H9 (cell line): ENCODE data around the gene HBG2. TPM values are rescaled to one million over a fixed set of nuclear protein-coding genes. Genes with fewer than 3 reads are reported as not detected.

Source experiments
- DNase-seq: peaks from one replicate; pipeline ENCODE4 v3.0.0-alpha.2; 2017
- H2AFZ ChIP-seq: one replicate; pipeline ENCODE4 v1.6.1; 2013; ENCODE audit warnings: mild to moderate bottlenecking, low read length, control low read depth, moderate library complexity
- H2AK5ac ChIP-seq: 2 replicates; pipeline ENCODE4 v1.6.1; 2013; ENCODE audit warnings: low read length, control low read depth, mixed read lengths; ENCODE audit not compliant: insufficient read length
- H2BK120ac ChIP-seq: one replicate; pipeline ENCODE4 v1.6.1; 2013; ENCODE audit warnings: low read depth, mild to moderate bottlenecking, low read length, control low read depth, inconsistent platforms; ENCODE audit not compliant: poor library complexity, severe bottlenecking
- H2BK12ac ChIP-seq: 2 replicates; pipeline ENCODE4 v1.6.1; 2013; ENCODE audit warnings: low read length, control low read depth, mixed read lengths, low read depth; ENCODE audit not compliant: insufficient read length
- H2BK15ac ChIP-seq: 2 replicates; pipeline ENCODE4 v1.6.1; 2013; ENCODE audit warnings: low read depth, low read length, control low read depth
- H2BK20ac ChIP-seq: one replicate; pipeline ENCODE4 v1.6.1; 2013; ENCODE audit warnings: low read depth, mild to moderate bottlenecking, low read length, control low read depth, inconsistent platforms; ENCODE audit not compliant: poor library complexity, severe bottlenecking
- H2BK5ac ChIP-seq: 2 replicates; pipeline ENCODE4 v1.6.1; 2013; ENCODE audit warnings: low read length, control low read depth, mixed read lengths; ENCODE audit not compliant: insufficient read length
- H3K14ac ChIP-seq: 2 replicates; pipeline ENCODE4 v1.6.1; 2013; ENCODE audit warnings: low read length, control low read depth; ENCODE audit not compliant: insufficient read depth
- H3K18ac ChIP-seq: 2 replicates; pipeline ENCODE4 v1.6.1; 2013; ENCODE audit warnings: low read depth, mild to moderate bottlenecking, mixed read lengths, low read length, control low read depth; ENCODE audit not compliant: insufficient read length
- H3K23ac ChIP-seq: 2 replicates; pipeline ENCODE4 v1.6.1; 2013; ENCODE audit warnings: low read length, control low read depth, mixed read lengths, low read depth; ENCODE audit not compliant: insufficient read length
- H3K23me2 ChIP-seq: 2 replicates; pipeline ENCODE4 v1.6.1; 2013; ENCODE audit warnings: low read depth, mild to moderate bottlenecking, mixed read lengths, low read length, control low read depth; ENCODE audit not compliant: insufficient read length, poor library complexity, severe bottlenecking
- H3K27ac ChIP-seq: 2 replicates; pipeline ENCODE4 v1.5.1; 2013; ENCODE audit warnings: low read length, control low read depth, mixed read lengths, low read depth; ENCODE audit not compliant: insufficient read length
- H3K27me3 ChIP-seq: 2 replicates; pipeline ENCODE4 v1.6.1; 2013; ENCODE audit warnings: low read length, control low read depth, inconsistent platforms; ENCODE audit not compliant: insufficient read depth
- H3K4ac ChIP-seq: 2 replicates; pipeline ENCODE4 v1.6.1; 2013; ENCODE audit warnings: low read depth, mild to moderate bottlenecking, control low read depth, inconsistent platforms, low read length, moderate library complexity
- H3K4me1 ChIP-seq: 2 replicates; pipeline ENCODE4 v1.6.1; 2013; ENCODE audit warnings: low read length, control low read depth, inconsistent platforms; ENCODE audit not compliant: insufficient read depth
- H3K4me2 ChIP-seq: 2 replicates; pipeline ENCODE4 v1.6.1; 2013; ENCODE audit warnings: low read length, control low read depth, mixed read lengths; ENCODE audit not compliant: insufficient read length, insufficient read depth
- H3K56ac ChIP-seq: 2 replicates; pipeline ENCODE4 v1.6.1; 2013; ENCODE audit warnings: low read depth, mild to moderate bottlenecking, mixed read lengths, low read length, control low read depth; ENCODE audit not compliant: insufficient read length
- H3K79me1 ChIP-seq: 2 replicates; pipeline ENCODE4 v1.6.1; 2013; ENCODE audit warnings: low read depth, mild to moderate bottlenecking, moderate library complexity, low read length, control low read depth, inconsistent platforms; ENCODE audit not compliant: insufficient read depth, poor library complexity, severe bottlenecking
- H3K79me2 ChIP-seq: 2 replicates; pipeline ENCODE4 v1.6.1; 2013; ENCODE audit warnings: low read length, control low read depth, inconsistent platforms; ENCODE audit not compliant: insufficient read depth
- H3K9ac ChIP-seq: 2 replicates; pipeline ENCODE4 v1.6.1; 2013; ENCODE audit warnings: low read length, control low read depth, mixed read lengths; ENCODE audit not compliant: insufficient read length; ENCODE audit errors: extremely low read depth
- H3K9me3 ChIP-seq: one replicate; pipeline ENCODE4 v1.6.1; 2013; ENCODE audit warnings: low read depth, low read length, inconsistent platforms; ENCODE audit not compliant: control insufficient read depth
- H3T11ph ChIP-seq: one replicate; pipeline ENCODE4 v1.6.1; 2013; ENCODE audit warnings: mild to moderate bottlenecking, low read length, control low read depth, inconsistent platforms
- H4K20me1 ChIP-seq: one replicate; pipeline ENCODE4 v1.6.1; 2013; ENCODE audit not compliant: control insufficient read depth, insufficient read length, insufficient read depth
- H4K5ac ChIP-seq: 2 replicates; pipeline ENCODE4 v1.6.1; 2013; ENCODE audit warnings: low read depth, mild to moderate bottlenecking, mixed read lengths, low read length, control low read depth; ENCODE audit not compliant: insufficient read length
- H4K8ac ChIP-seq: replicated peaks from 2 replicates; pipeline ENCODE4 v1.6.1; 2013; ENCODE audit warnings: low read length, control low read depth, mixed read lengths, low read depth; ENCODE audit not compliant: insufficient read length
- H4K91ac ChIP-seq: 2 replicates; pipeline ENCODE4 v1.6.1; 2013; ENCODE audit warnings: low read depth, mild to moderate bottlenecking, moderate library complexity, mixed read lengths, low read length, control low read depth; ENCODE audit not compliant: insufficient read length
- H3K27ac Mint-ChIP-seq, 3 experiments: 2 replicates in 2 of 3; 3 replicates in 1 of 3; pipeline ENCODE4 v1.8.0; 2020 to 2021; ENCODE audit warnings: mixed read lengths in 3 of 3, mild to moderate bottlenecking in 1 of 3, moderate library complexity in 1 of 3
- H3K27me3 Mint-ChIP-seq: 2 replicates; pipeline ENCODE4 v1.8.0; 2021; ENCODE audit warnings: low read depth, mild to moderate bottlenecking, moderate library complexity, mixed read lengths
- H3K36me3 Mint-ChIP-seq, 3 experiments: 2 replicates in 2 of 3; 3 replicates in 1 of 3; pipeline ENCODE4 v1.8.0; 2020 to 2021; ENCODE audit warnings: low read depth in 3 of 3, mixed read lengths in 3 of 3; ENCODE audit not compliant: insufficient read depth in 1 of 3
- H3K4me1 Mint-ChIP-seq, 2 experiments: 2 replicates each; pipeline ENCODE4 v1.8.0; 2020; ENCODE audit warnings: mixed read lengths in 2 of 2
- H3K4me3 Mint-ChIP-seq, 2 experiments: 2 replicates in 1 of 2; 3 replicates in 1 of 2; pipeline ENCODE4 v1.8.0; 2020 to 2021; ENCODE audit warnings: mild to moderate bottlenecking in 2 of 2, mixed read lengths in 2 of 2, moderate library complexity in 1 of 2
- H3K9me3 Mint-ChIP-seq, 2 experiments: 2 replicates in 1 of 2; 3 replicates in 1 of 2; pipeline ENCODE4 v1.8.0; 2020; ENCODE audit warnings: mild to moderate bottlenecking in 2 of 2, mixed read lengths in 2 of 2, moderate library complexity in 1 of 2
- WGBS: extraction: QIAGEN DNeasy Blood & Tissue Kit; methylation state at CpG from one replicate; pipeline ENCODE4 v1.1.7; 2013; ENCODE audit warnings: missing lambda C conversion rate, low lambda C conversion rate, mixed read lengths; ENCODE audit not compliant: insufficient read length; ENCODE audit errors: extremely low coverage; 5-methylcytosine and 5-hydroxymethylcytosine counted together
- total RNA-seq: library from RNA; stranded (reverse); gene quantifications from 2 replicates; pipeline ENCODE4 v1.2.1, GENCODE V29; 2021
- TF ChIP-seq, protein P1 (sequence below): fragments of 200-600 bp; sonication (generic); conservative IDR thresholded peaks from 3 replicates; pipeline ENCODE4 v1.8.0; 2021; ENCODE audit warnings: antibody characterized with exemption, mild to moderate bottlenecking

HBG2 gene
- total RNA-seq, 1 experiment from 2014 or later: not detected

DNA sequence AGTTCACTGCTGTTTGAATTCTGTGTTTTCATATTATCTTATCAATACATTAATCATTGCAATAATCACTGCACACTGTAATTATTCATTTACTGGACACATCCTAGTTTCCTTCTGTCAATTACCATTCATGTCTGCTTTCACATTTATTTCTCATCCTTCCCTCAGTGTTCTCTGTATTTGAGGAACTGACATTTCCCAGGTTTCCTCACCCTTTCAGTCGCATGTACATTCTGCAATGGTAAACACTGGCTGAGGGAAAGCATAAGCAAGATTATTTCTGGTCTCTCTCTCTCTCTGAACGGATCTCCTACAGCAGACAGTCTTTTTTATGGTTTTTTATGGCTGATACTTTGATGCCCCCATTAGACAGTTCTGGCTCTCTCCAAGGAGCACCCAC lies 16.1 kb downstream of the HBG2 start:
- H4K8ac ChIP-seq: no peak overlapping the region
- H3K79me1 ChIP-seq: no peaks in the 10 kb centered on the region
- H3K4me2 ChIP-seq: no peak overlapping the region
- H2BK12ac ChIP-seq: no peak overlapping the region
- no peak overlapping the region for H4K5ac ChIP-seq
- Mint-ChIP-seq H3K36me3 (no peaks in the 10 kb centered on the region), H3K27ac (no peak overlapping the region), H3K4me1 (no peaks in the 10 kb centered on the region), H3K9me3 (no peaks in the 10 kb centered on the region), H3K27me3 (peaks cover 6% of the 10 kb centered on the region), H3K4me3 (no peak overlapping the region)
- H4K20me1 ChIP-seq: no peaks in the 10 kb centered on the region
- WGBS: no CpG with 5 or more reads among the region's 2 CpGs
- no peaks in the 10 kb centered on the region for H3K4me1 ChIP-seq
- no peak overlapping the region for H3K56ac ChIP-seq
- no peak overlapping the region for H3K14ac ChIP-seq
- H2BK20ac ChIP-seq: no peak overlapping the region
- no peak overlapping the region for H3K4ac ChIP-seq
- H3K79me2 ChIP-seq: no peaks in the 10 kb centered on the region
- H3K27ac ChIP-seq: no peak overlapping the region
- H3K23me2 ChIP-seq: no peaks in the 10 kb centered on the region
- no peak overlapping the region for H3T11ph ChIP-seq
- H3K27me3 ChIP-seq: no peaks in the 10 kb centered on the region
- H3K9me3 ChIP-seq: no peaks in the 10 kb centered on the region
- TF ChIP-seq, protein P1, sequence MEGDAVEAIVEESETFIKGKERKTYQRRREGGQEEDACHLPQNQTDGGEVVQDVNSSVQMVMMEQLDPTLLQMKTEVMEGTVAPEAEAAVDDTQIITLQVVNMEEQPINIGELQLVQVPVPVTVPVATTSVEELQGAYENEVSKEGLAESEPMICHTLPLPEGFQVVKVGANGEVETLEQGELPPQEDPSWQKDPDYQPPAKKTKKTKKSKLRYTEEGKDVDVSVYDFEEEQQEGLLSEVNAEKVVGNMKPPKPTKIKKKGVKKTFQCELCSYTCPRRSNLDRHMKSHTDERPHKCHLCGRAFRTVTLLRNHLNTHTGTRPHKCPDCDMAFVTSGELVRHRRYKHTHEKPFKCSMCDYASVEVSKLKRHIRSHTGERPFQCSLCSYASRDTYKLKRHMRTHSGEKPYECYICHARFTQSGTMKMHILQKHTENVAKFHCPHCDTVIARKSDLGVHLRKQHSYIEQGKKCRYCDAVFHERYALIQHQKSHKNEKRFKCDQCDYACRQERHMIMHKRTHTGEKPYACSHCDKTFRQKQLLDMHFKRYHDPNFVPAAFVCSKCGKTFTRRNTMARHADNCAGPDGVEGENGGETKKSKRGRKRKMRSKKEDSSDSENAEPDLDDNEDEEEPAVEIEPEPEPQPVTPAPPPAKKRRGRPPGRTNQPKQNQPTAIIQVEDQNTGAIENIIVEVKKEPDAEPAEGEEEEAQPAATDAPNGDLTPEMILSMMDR: no peak
- no peak for DNase-seq
- no peak overlapping the region for H2AK5ac ChIP-seq
- H4K91ac ChIP-seq: no peak overlapping the region
- no peak overlapping the region for H3K18ac ChIP-seq
- H2AFZ ChIP-seq: no peak overlapping the region
- no peak overlapping the region for H2BK15ac ChIP-seq
- no peak overlapping the region for H2BK120ac ChIP-seq
- H3K23ac ChIP-seq: no peak overlapping the region
- no peak overlapping the region for H3K9ac ChIP-seq
- H2BK5ac ChIP-seq: no peak overlapping the region
